ENCODE measurements around the gene PHLPP1. TPM values are rescaled to one million over a fixed set of nuclear protein-coding genes. Genes with fewer than 3 reads are reported as not detected.
A peak's percentile ranks its signal among the peaks of the same experiment; 100 is the strongest.

PHLPP1 gene
- total and polyA plus RNA-seq, 12 donors, result 13.8 to 61.6 (median 37.8) TPM

DNA sequence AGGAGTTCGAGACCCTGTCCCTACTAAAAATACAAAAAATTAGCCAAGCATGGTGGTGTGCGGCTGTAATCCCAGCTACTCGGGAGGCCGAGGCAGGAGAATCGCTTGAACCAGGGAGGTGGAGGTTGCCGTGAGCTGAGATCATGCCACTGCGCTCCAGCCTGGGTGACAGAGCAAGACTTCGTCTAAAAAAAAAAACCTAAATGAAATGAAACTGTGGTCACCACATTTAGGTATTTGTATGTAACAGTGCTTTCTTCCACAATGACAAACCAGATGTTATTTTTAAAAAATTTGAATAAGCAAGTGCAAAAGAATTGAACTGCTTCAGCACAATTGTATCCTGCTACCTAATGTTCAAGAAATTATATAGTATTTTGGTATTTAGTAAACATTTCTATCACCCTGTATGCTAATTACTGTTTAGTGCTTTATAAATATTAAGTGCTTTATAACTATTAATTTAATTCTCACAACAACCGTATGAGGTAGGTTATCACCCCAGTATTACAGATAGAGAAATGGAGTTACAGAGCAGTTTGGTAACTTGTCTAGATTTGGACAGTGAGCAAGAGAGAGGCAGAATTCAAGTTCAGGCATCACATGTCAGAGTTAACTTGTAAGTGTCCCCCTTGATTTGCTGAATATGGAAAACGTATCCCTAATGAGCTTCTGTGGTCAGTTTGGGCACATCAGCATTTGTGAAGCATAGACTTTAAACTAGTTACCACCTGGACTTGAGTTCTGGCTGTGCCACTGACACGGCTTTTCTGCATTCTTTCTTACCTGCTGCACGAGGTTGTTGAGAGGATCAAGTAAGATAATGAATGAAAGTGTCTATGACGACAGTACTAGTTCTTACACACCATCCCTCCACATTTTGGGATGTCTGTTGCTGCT is 14.4 kb downstream of the PHLPP1 start:
- H3K27me3 ChIP-seq, result no peaks in the 10 kb centered on the region
- peaks cover 5 to 31% of the 10 kb centered on the region in 2 donors for H3K4me1 ChIP-seq (replicated peaks in 1 of 2)
- H3K9me3 ChIP-seq (replicated peaks in 1 of 3), result peaks cover 0 to 4% (median 4%) of the 10 kb centered on the region in 3 donors
- intact Hi-C loops (cut with DNase I), result loop anchor here in 1 of 2 donors (10.0 kb wide), 1 partner anchor 75 kb away; no protein-coding TSS in a partner anchor
- TF ChIP-seq POLR2A (IDR thresholded peaks at IDR 0.05), result no peak
- TF ChIP-seq, protein P1, sequence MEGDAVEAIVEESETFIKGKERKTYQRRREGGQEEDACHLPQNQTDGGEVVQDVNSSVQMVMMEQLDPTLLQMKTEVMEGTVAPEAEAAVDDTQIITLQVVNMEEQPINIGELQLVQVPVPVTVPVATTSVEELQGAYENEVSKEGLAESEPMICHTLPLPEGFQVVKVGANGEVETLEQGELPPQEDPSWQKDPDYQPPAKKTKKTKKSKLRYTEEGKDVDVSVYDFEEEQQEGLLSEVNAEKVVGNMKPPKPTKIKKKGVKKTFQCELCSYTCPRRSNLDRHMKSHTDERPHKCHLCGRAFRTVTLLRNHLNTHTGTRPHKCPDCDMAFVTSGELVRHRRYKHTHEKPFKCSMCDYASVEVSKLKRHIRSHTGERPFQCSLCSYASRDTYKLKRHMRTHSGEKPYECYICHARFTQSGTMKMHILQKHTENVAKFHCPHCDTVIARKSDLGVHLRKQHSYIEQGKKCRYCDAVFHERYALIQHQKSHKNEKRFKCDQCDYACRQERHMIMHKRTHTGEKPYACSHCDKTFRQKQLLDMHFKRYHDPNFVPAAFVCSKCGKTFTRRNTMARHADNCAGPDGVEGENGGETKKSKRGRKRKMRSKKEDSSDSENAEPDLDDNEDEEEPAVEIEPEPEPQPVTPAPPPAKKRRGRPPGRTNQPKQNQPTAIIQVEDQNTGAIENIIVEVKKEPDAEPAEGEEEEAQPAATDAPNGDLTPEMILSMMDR (IDR thresholded peaks at IDR 0.05), result no peak
- no peak overlapping the region for H3K4me3 ChIP-seq
- H3K27ac ChIP-seq, result no peak overlapping the region
- no peaks in the 10 kb centered on the region for H3K36me3 ChIP-seq (replicated peaks in 1 of 2)
- 90 to 93% (median 92%) methylated on average over 13 of the region's 13 CpGs for WGBS, 4 donors
- no peak for DNase-seq

DNA sequence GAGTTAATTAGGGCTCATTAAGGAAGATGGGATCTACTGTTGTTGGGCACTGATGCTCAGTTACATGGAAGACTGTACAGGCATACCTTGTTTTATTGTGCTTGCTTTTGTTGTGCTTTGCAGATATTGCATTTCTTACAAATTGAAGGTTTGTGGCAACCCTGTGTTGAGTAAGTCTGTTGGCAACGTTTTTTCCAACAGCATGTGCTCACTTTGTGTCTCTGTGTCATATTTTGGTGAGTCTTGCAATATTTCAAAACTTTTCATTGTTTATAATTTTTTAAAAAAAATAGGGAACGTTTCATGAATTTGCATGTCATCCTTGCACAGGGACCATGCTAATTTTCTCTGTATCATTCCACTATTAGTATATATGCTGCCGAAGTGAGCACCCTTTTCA is 15.6 kb downstream of the PHLPP1 start:
- Histone ChIP-seq H3K36me3 (replicated peaks in 1 of 2) (no peaks in the 10 kb centered on the region), H3K4me3 (no peak overlapping the region), H3K9me3 (replicated peaks in 1 of 3) (peaks cover 0 to 4% (median 4%) of the 10 kb centered on the region in 3 donors), H3K4me1 (replicated peaks in 1 of 2) (peaks cover 5 to 19% of the 10 kb centered on the region in 2 donors), H3K27me3 (no peaks in the 10 kb centered on the region), H3K27ac (peak overlapping the region in 1 of 5 donors; percentile 17)
- peak in 2 of 7 donors; percentile 34 to 59 for DNase-seq
- intact Hi-C loops (cut with DNase I), result loop anchor here in 1 of 2 donors (10.0 kb wide), 1 partner anchor 74 kb away; no protein-coding TSS in a partner anchor
- no peak for TF ChIP-seq POLR2A (IDR thresholded peaks at IDR 0.05)
- TF ChIP-seq, protein P1 (IDR thresholded peaks at IDR 0.05), result no peak
- WGBS, 4 donors, result 53 to 69% (median 63%) methylated on average over 3 of the region's 3 CpGs

DNA sequence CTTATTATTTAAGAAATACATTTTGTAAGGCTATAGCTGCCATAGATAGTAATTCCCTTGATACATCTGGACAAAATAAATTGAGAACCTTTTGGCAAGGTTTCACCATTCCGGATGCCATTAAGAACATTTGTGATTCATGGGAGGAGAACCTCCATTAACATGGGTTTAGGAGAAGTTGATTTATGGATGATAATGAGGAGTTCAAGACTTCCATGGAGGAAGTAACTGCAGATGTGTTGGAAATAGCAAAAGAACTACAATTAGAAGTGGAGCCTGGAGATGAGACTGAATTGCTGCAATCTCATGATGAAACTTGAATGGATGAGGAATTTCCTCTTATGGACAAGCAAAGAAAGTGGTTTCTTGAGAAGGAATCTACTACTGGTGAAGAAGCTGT is 17.3 kb downstream of the PHLPP1 start:
- 73 to 85% (median 82%) methylated on average over 1 of the region's 1 CpG for WGBS, 4 donors
- H3K4me3 ChIP-seq, result no peak overlapping the region
- peaks cover 5 to 18% of the 10 kb centered on the region in 2 donors for H3K4me1 ChIP-seq (replicated peaks in 1 of 2)
- H3K36me3 ChIP-seq (replicated peaks in 1 of 2), result no peaks in the 10 kb centered on the region
- peaks cover 0 to 4% (median 4%) of the 10 kb centered on the region in 3 donors for H3K9me3 ChIP-seq (replicated peaks in 1 of 3)
- no peak overlapping the region for H3K27ac ChIP-seq
- DNase-seq, result no peak
- no peak for TF ChIP-seq POLR2A (IDR thresholded peaks at IDR 0.05)
- TF ChIP-seq, protein P1 (IDR thresholded peaks at IDR 0.05), result no peak
- intact Hi-C loops (cut with DNase I), result loop anchor here in 1 of 2 donors (10.0 kb wide), 1 partner anchor 72 kb away; no protein-coding TSS in a partner anchor
- H3K27me3 ChIP-seq, result no peaks in the 10 kb centered on the region

DNA sequence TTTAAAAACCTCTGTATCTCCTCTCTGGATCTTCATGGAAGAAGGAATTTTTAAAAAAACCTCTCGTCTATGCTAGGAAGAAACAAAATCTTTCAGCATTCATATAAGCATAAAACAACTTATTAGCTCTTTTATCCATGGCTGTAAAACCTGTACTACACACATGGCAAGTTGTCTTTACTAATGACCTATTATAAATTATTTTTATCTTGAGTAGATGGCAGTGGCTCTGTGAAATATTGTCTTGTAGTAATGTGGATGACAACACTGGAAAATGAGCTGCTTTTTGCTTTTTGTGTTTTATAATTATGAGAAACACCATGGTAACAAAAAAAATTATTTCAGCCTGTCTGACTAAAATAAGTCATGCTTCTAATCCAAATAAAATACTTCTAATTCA is 18.9 kb downstream of the PHLPP1 start:
- peaks cover 5 to 18% of the 10 kb centered on the region in 2 donors for H3K4me1 ChIP-seq (replicated peaks in 1 of 2)
- TF ChIP-seq POLR2A (IDR thresholded peaks at IDR 0.05), result no peak
- TF ChIP-seq, protein P1 (IDR thresholded peaks at IDR 0.05), result no peak
- H3K27ac ChIP-seq, result no peak overlapping the region
- H3K27me3 ChIP-seq, result no peaks in the 10 kb centered on the region
- peaks cover 0 to 4% (median 4%) of the 10 kb centered on the region in 3 donors for H3K9me3 ChIP-seq (replicated peaks in 1 of 3)
- 38 to 55% (median 45%) methylated on average over 1 of the region's 1 CpG for WGBS, 4 donors
- DNase-seq, result no peak
- intact Hi-C loops (cut with DNase I), result loop anchor here in 1 of 2 donors (10.0 kb wide), 1 partner anchor 71 kb away; no protein-coding TSS in a partner anchor
- H3K4me3 ChIP-seq, result no peak overlapping the region
- H3K36me3 ChIP-seq (replicated peaks in 1 of 2), result no peaks in the 10 kb centered on the region
